ENCODE data around the gene CCDC146.
"Not testable (repeated sequence)": the region's sequence is repeated elsewhere in the genome, so short reads cannot be mapped to it uniquely, and the experiment has no call there.

Gene CCDC146

GRCh38 chr7:77202481-77202976 is 80.1 kb downstream of the CCDC146 start:
- no peak for DNase-seq

GRCh38 chr7:77205706-77206105 is 83.3 kb downstream of the CCDC146 start:
- no peak for DNase-seq

- DNase-seq = no peak
These were observed 86.0 kb downstream of the CCDC146 start for GRCh38 chr7:77208416-77208815.

- DNase-seq = no peak
These were observed 87.2 kb downstream of the CCDC146 start for GRCh38 chr7:77209479-77210139.

GRCh38 chr7:77216181-77216845 is 93.9 kb downstream of the CCDC146 start:
- no peak for DNase-seq

- DNase-seq = no peak
These were observed 95.2 kb downstream of the CCDC146 start for GRCh38 chr7:77217474-77218185.

GRCh38 chr7:77219701-77220331 is 97.4 kb downstream of the CCDC146 start:
- DNase-seq = not testable (repeated sequence)

GRCh38 chr7:77222065-77222464 is 99.7 kb downstream of the CCDC146 start:
- no peak for DNase-seq

- DNase-seq = no peak
These were observed 100.4 kb downstream of the CCDC146 start for GRCh38 chr7:77222819-77223218.

GRCh38 chr7:77223261-77223660 is 100.8 kb downstream of the CCDC146 start:
- no peak for DNase-seq

- DNase-seq = no peak
These were observed 104.0 kb downstream of the CCDC146 start for GRCh38 chr7:77226357-77226839.

GRCh38 chr7:77228795-77229194 is 106.4 kb downstream of the CCDC146 start:
- not testable (repeated sequence) for DNase-seq

GRCh38 chr7:77232467-77232866 is 110.1 kb downstream of the CCDC146 start:
- DNase-seq = no peak

GRCh38 chr7:77235276-77235675 is 112.9 kb downstream of the CCDC146 start:
- no peak for DNase-seq

GRCh38 chr7:77238703-77239136 is 116.3 kb downstream of the CCDC146 start:
- no peak for DNase-seq

GRCh38 chr7:77239471-77239870 is 117.1 kb downstream of the CCDC146 start:
- no peak for DNase-seq

GRCh38 chr7:77242068-77242467 is 119.7 kb downstream of the CCDC146 start:
- DNase-seq = no peak

- no peak for DNase-seq
These were observed 120.1 kb downstream of the CCDC146 start for GRCh38 chr7:77242554-77242953.

- DNase-seq = no peak
These were observed 122.0 kb downstream of the CCDC146 start for GRCh38 chr7:77244222-77244934.

- DNase-seq = no peak
These were observed 122.8 kb downstream of the CCDC146 start for GRCh38 chr7:77245015-77245755.

- no peak for DNase-seq
These were observed 123.7 kb downstream of the CCDC146 start for GRCh38 chr7:77246026-77246640.

Measured in amniotic stem cell (primary cell).